Activated CD4-positive, alpha-beta T cell treated with anti-CD3 and anti-CD28 coated beads, Interleukin-10, Interleukin-2, amounts not matched to agents 100 ng/mL and 50 ng/mL, durations not matched to agents 16 hours and 8 hours (primary cell): ENCODE measurements around the gene ARMC8.
A peak's percentile ranks its signal among the peaks of the same experiment; 100 is the strongest.

Experiments used
- DNase-seq: peaks from one replicate; pipeline ENCODE4 v3.0.0-alpha.2; 2020

ARMC8 gene

DNA sequence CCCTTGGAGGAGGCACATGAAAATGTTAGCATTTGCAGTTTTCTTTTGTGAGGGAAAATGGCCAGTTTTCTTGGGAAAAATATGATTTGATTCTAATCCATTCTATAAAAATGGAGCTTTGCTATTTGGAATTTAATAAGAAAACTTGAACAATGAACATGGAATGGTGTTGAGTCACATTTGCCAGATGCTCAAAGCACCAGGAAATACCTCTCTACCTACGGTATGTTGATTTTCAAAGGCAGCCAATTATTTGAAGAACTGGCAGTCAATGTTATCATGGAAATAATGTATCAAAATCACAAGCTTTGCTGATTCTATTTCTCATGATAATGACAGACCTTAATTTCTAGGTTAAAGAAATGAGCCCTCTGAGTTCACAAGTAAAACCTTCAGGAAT lies 127.7 kb downstream of the ARMC8 start:
- DNase-seq: no peak

DNA sequence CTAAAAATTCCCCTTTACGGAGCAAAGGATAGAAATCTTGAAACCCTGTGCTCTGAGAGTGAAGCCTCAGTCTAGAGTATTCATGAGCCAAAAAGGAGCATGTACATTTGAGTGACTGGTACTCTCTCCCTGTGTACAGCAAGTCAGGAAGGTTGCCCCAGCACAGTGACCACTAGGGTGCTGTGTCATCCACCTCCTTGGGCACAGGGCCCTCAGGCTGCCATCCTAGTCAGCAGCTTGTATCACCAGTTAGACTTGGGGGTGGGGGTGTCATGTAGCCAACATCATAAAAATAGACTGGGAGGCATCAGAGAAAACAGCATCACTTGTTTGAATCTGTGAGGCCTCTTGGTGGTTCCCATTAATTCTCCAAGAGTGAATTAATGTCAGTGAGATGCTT lies 130.6 kb downstream of the ARMC8 start:
- no peak for DNase-seq

DNA sequence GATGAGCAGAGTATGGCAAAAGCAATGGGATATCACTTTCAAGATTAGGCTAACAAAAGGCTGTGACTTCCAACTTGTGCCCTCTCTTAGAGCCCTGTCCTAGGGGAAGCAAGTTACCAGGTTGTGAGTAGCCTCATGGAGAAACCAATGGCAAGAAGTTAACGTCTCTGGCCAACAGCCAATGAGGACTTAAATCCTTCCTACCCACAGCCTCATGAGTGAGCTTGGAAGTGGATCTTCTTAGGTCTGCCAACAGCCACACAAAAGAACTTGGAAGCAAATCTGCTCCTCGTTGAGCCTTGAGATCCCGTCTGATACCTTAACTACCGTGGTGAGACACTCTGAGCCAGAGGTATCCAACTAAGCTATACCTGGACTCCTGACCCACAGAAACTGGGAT lies 136.9 kb downstream of the ARMC8 start:
- DNase-seq: no peak

GRCh38 chr3:138325990-138326389 lies 138.9 kb downstream of the ARMC8 start:
- no peak for DNase-seq

GRCh38 chr3:138326866-138327595 lies 139.9 kb downstream of the ARMC8 start:
- no peak for DNase-seq

DNA sequence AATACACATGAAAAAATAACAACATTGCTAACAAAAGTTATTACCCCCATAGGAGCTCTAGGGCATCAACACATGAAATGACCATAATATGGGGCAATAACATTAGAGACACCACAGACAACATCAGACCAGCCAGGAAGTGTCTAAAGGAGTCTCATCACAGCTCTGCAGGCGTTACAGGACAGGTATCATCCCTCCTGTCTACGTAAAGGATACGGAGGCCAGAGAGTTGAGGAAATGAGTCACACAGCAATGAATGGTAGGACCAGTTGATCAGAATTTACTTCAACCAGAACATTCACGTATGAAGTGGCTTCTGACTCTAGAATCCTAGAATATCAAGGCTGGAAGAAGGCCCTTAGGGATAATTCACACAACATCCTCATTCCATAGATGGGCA lies 140.7 kb downstream of the ARMC8 start:
- peak; percentile 28 for DNase-seq

DNA sequence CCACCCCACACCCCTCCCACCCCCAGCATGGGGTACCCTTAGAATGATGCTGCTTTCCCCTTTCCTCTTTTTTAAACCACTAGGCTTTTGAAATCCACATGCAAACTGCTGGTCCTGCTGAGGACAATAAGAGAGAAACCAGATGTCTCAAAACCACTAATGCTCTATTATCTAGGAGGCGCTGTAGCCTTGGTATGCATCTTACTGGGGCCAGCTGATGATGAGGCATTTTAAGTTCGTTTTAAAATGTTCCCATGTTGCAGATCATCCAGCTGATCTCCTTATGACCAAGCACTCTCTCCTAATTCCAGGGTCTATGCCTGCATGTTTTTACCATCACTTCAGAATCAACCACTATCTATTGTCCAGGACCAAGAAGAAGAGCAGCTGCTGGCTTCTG lies 141.2 kb downstream of the ARMC8 start:
- DNase-seq: peak; percentile 19

DNA sequence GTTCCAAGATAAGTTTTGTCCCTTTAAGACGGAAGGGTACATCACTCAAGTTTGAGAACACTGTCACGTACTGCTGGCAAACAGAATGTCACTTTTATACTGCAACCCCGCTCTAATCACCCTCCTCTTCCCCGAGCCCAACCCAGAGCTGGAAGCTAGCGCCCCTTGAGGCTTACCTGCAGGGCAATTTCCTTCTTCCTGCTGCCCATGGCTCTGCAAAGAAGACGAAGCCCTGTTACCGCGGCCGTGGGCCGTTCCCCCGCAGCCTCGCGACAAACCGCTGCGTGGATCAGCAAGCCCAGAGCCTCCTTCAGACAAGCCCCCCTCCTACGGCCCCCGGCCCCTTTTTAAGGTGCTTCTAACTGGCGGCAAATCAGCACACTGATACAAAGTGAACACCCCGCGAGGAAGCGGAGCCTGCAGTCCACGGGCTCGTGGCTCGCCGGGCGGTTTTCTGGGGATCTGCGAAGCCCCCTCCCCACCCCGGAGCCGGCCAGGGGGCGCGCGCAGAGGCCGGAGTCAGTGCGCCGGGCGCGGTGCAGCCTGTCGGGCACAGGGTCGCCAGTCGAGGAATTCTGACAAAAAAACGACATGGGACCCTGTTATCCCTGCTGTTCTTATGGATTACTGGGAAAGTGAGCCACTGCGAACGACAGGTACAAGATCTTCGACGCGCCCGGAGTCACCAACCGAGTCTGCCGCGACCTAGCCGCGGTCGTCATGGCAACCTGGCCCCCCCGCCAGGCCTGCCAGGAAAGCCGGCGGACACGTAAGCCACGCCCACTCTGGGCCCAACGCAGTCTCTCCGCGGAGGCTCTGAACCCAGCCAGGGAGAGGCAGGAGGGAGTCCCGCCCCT lies 142.3 kb downstream of the ARMC8 start, which contains the start of gene NME9:
NME9 (minus strand) TSS at position 725 of the 857 bp plus-strand sequence; CDS start at position 209, 516 bp downstream.
- peak; percentile 92 for DNase-seq

- no peak for DNase-seq
These were observed 142.8 kb downstream of the ARMC8 start for GRCh38 chr3:138329984-138330293.

DNA sequence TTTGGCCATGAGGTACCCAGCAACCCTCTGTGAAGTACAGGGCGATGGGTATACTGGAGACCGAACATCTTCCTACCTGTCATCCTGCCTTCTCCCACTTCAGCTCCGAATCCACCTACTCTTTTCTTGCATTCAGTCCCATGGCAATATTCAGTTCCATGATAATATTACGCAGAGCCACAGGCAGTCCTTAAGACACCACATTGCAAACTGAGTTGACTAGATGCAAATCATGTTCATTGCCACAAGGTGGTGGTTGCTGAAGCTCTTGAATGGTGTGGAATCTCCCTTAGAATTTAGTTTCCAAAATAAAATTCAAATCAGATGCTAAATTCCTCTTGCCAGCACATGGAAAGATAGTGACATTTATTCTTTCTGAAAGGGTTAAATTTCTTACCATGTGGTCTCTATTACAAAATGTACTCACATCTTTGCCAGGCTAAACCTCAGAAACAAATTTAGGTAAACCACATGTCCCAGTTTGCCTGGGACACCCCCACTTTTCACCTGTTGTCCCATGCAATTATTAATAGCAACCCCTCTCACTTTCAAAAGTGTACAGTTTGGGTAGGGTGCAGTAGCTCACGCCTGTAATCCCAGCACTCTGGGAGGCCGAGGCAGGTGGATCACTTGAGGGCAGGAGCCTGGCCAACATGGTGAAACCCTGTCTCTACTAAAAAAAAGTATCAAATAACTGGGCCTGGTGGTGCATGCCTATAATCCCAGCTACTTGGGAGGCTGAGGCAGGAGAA lies 144.2 kb downstream of the ARMC8 start:
- DNase-seq: no peak

- peak; percentile 31 for DNase-seq
These were observed 145.5 kb downstream of the ARMC8 start for GRCh38 chr3:138332472-138333073.

- DNase-seq: no peak
These were observed 147.5 kb downstream of the ARMC8 start for GRCh38 chr3:138334608-138335007.

DNA sequence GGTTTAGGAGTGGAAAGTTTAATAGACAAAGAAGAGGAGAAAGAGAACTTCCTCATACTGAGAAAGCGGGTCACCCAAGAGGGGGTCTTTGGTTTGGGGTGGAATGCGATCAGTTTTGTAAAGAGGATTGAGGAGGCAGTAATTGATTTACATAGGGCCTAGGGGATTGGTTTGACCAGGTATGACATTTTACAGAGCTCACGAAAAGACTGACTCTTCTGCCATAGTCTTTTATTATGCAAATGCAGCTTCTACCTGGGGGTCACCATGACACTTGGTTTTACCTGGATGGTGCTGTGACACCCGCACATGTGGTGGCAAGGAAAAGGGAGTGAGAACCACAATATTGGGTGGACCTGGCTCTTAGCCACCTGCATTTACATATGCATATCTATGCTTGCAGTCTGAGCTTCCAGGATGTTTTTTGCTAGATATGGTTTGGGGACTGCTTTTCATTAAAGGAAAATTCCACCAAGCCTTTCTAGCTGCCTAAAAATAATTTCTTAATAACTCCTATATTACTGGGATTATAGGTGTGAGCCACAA lies 149.4 kb downstream of the ARMC8 start:
- no peak for DNase-seq

GRCh38 chr3:138338244-138338643 lies 151.1 kb downstream of the ARMC8 start:
- no peak for DNase-seq

DNA sequence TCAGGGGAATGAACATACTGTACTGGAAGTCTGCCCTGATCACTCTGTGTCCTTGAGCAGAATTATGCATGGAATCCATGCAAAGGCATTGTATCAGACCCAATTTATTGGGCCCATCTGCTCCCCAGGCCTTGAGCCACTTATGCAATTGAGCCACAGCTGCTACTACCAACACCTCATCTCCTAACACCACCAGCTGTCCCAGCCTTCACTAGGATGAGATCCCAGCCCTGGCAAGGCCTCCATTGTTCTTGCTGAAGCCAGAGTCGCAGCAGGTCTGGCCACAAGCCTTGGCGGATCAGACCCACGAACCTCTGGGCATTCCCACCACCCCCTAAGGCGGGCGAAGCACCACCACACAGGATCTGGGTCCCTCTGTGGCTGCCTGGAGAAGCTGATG lies 151.7 kb downstream of the ARMC8 start:
- no peak for DNase-seq

- no peak for DNase-seq
These were observed 153.4 kb downstream of the ARMC8 start for GRCh38 chr3:138340511-138340910.

DNA sequence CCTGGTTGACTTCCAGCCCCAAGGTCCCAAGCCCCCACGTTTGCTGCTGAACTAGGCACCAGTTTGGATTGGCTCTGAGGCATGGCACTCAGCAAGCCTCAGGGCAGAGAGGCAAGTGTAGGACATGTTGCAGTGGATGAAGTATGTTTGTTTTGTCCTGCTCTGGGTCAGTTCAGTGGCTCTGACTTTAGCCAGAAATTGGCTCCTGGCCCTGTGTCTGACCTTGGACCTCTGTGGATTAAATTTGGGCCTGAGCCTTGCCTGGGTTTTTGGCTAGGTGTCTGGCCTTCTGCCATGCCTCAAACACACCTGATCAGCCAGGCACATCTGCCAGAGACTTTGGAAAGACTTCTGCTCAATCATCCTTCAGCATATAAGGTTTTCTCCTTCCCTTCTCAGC lies 157.7 kb downstream of the ARMC8 start:
- DNase-seq: no peak
